IPS-18a (cell line): ENCODE data around the gene TEAD4.

Source experiments
- H3K27ac ChIP-seq: one replicate; pipeline ENCODE4 v1.5.1; 2013; ENCODE audit warnings: low read length
- H3K27me3 ChIP-seq: one replicate; pipeline ENCODE4 v1.6.1; 2013; ENCODE audit warnings: mild to moderate bottlenecking, low read length; ENCODE audit not compliant: control insufficient read depth, insufficient read depth
- H3K36me3 ChIP-seq: one replicate; pipeline ENCODE4 v1.6.1; 2013; ENCODE audit warnings: low read depth, low read length; ENCODE audit not compliant: control insufficient read depth
- H3K4me1 ChIP-seq: one replicate; pipeline ENCODE4 v1.6.1; 2013; ENCODE audit warnings: low read depth, low read length; ENCODE audit not compliant: control insufficient read depth
- H3K4me3 ChIP-seq: one replicate; pipeline ENCODE4 v1.5.1; 2013; ENCODE audit warnings: low read length
- H3K9ac ChIP-seq: one replicate; pipeline ENCODE4 v1.6.1; 2013; ENCODE audit warnings: mild to moderate bottlenecking, low read length, moderate library complexity
- H3K9me3 ChIP-seq: one replicate; pipeline ENCODE4 v1.6.1; 2013; ENCODE audit warnings: low read depth, low read length; ENCODE audit not compliant: control insufficient read depth

TEAD4 gene

DNA sequence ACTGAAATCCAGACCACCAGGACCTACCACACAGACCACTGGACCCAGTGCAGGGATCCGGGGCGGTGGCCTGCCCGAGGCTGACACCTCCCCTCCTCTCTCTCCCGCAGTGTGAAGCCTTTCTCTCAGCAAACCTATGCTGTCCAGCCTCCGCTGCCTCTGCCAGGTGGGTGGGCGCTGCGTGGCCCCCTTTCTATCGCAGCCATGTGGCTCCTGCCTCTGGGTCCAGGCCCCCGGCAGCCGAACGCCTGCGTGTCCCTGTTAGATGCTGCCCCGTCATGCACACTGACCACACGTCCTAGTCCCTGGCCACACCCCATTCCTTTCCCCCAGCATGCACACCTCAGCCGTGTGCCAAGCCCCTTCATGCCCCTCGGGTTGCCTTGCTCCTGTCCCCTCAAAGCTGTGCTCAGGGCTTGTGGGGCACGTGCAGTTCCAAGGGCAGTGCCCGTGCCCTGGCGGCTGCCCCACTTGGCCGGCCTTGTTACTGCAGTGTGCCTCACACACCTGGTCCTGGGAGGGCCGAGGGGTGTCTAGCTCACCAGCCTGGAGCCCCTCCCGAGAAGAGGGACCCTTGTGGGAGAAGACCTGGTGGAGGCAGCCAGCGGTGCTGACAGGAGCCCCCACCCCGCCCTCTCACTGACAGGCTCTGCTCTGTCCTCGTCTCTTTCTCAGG, 59.9 kb downstream of the TEAD4 start:
- Histone ChIP-seq H3K27ac (no peak overlapping the region), H3K9ac (no peak overlapping the region), H3K4me1 (no peaks in the 10 kb centered on the region), H3K9me3 (no peaks in the 10 kb centered on the region), H3K4me3 (no peak overlapping the region), H3K36me3 (peaks cover 48% of the 10 kb centered on the region), H3K27me3 (no peaks in the 10 kb centered on the region)

GRCh38 chr12:3020399-3020798, 61.2 kb downstream of the TEAD4 start:
- no peak overlapping the region for H3K27ac ChIP-seq
- peaks cover 51% of the 10 kb centered on the region for H3K36me3 ChIP-seq
- no peaks in the 10 kb centered on the region for H3K27me3 ChIP-seq
- H3K4me3 ChIP-seq: no peak overlapping the region
- no peaks in the 10 kb centered on the region for H3K9me3 ChIP-seq
- H3K9ac ChIP-seq: no peak overlapping the region
- no peaks in the 10 kb centered on the region for H3K4me1 ChIP-seq

DNA sequence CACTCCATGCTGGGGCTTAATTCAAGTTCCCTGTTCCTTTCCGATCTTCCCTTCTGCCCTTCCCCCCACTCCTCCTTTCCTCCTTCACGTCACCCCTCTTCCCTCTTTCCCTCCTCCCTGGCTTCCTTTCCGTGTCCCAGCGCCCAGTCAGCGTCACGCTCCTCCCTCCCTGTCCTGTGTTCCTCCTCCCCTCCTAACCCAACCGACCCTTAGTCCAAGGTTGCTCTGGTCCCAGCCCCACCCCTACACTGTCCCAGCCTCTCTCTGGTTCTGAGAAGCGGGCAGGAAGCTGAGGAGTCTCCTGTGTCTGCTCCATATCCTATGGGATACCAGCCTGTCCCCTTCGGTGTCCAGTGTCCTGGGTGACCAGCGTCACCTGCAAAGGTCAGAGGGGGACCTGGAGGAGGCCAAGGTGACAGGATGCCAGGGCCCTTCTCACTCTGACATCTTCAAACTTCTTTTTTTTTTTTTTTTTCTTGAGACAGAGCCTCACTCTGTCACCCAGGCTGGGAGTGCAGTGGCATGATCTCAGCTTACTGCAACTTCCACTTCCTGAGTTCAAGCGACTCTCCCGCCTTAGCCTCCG, 61.7 kb downstream of the TEAD4 start:
- Histone ChIP-seq H3K4me1 (no peaks in the 10 kb centered on the region), H3K4me3 (no peak overlapping the region), H3K9me3 (no peaks in the 10 kb centered on the region), H3K9ac (no peak overlapping the region), H3K27ac (no peak overlapping the region), H3K27me3 (no peaks in the 10 kb centered on the region), H3K36me3 (peaks cover 48% of the 10 kb centered on the region)

DNA sequence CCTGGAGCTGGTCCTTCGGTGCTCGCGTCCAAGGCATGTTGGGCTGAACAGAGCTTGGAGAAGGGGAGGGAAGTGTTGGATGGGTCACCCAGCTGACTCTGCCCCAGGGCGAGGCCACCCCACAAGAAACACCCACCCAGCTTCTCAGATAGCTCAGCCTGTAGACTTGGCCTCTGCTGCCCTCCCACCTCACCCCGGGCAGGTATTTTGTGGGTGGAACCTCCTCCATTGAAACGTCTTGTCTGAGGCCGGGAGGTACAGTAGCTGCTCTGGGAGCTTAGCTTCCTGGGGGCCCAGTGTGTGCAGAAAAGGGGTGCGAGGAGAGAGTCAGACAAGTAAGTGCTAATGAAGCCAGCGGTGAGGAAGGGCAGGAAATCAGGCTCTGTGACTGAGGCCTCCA, 63.2 kb downstream of the TEAD4 start:
- Histone ChIP-seq H3K4me1 (no peaks in the 10 kb centered on the region), H3K27me3 (no peaks in the 10 kb centered on the region), H3K27ac (no peak overlapping the region), H3K4me3 (no peak overlapping the region), H3K9ac (no peak overlapping the region), H3K36me3 (peaks cover 47% of the 10 kb centered on the region), H3K9me3 (no peaks in the 10 kb centered on the region)

GRCh38 chr12:3022961-3023360, 63.8 kb downstream of the TEAD4 start:
- Histone ChIP-seq H3K4me3 (no peak overlapping the region), H3K27ac (no peak overlapping the region), H3K4me1 (no peaks in the 10 kb centered on the region), H3K9ac (no peak overlapping the region), H3K27me3 (no peaks in the 10 kb centered on the region), H3K36me3 (peaks cover 49% of the 10 kb centered on the region), H3K9me3 (no peaks in the 10 kb centered on the region)

- H3K36me3 ChIP-seq: peaks cover 37% of the 10 kb centered on the region
- no peaks in the 10 kb centered on the region for H3K4me1 ChIP-seq
- H3K4me3 ChIP-seq: no peak overlapping the region
- H3K27me3 ChIP-seq: no peaks in the 10 kb centered on the region
- no peak overlapping the region for H3K9ac ChIP-seq
- H3K9me3 ChIP-seq: no peaks in the 10 kb centered on the region
- no peak overlapping the region for H3K27ac ChIP-seq
Observed at GRCh38 chr12:3028108-3028507, 68.9 kb downstream of the TEAD4 start.

GRCh38 chr12:3030821-3031429, 71.7 kb downstream of the TEAD4 start:
- peaks cover 4% of the 10 kb centered on the region for H3K4me1 ChIP-seq
- no peaks in the 10 kb centered on the region for H3K9me3 ChIP-seq
- H3K27ac ChIP-seq: no peak overlapping the region
- H3K27me3 ChIP-seq: no peaks in the 10 kb centered on the region
- no peak overlapping the region for H3K4me3 ChIP-seq
- peaks cover 30% of the 10 kb centered on the region for H3K36me3 ChIP-seq
- no peak overlapping the region for H3K9ac ChIP-seq

DNA sequence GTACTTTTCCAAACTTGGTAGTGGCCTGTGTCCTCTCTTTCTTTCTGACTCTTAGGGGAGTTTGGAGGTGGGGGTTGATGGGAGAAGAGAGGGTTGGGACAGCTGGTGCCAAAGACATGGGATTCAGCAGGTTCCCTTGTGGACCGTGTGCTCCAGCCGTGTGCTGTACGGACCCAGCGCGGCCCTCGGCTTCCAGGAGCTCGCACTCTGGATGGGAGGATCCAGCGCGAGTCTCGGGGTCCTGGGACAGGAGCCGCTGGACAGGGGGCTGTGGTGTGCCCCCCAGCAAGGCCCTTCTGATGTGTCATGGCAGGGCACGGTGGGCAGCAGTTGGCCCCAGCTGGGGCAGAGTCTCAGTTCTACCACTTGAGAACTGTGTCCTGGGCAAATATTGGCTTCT, 73.0 kb downstream of the TEAD4 start:
- Histone ChIP-seq H3K36me3 (peaks cover 26% of the 10 kb centered on the region), H3K27me3 (no peaks in the 10 kb centered on the region), H3K9me3 (no peaks in the 10 kb centered on the region), H3K9ac (no peak overlapping the region), H3K4me3 (no peak overlapping the region), H3K27ac (no peak overlapping the region), H3K4me1 (peaks cover 4% of the 10 kb centered on the region)

DNA sequence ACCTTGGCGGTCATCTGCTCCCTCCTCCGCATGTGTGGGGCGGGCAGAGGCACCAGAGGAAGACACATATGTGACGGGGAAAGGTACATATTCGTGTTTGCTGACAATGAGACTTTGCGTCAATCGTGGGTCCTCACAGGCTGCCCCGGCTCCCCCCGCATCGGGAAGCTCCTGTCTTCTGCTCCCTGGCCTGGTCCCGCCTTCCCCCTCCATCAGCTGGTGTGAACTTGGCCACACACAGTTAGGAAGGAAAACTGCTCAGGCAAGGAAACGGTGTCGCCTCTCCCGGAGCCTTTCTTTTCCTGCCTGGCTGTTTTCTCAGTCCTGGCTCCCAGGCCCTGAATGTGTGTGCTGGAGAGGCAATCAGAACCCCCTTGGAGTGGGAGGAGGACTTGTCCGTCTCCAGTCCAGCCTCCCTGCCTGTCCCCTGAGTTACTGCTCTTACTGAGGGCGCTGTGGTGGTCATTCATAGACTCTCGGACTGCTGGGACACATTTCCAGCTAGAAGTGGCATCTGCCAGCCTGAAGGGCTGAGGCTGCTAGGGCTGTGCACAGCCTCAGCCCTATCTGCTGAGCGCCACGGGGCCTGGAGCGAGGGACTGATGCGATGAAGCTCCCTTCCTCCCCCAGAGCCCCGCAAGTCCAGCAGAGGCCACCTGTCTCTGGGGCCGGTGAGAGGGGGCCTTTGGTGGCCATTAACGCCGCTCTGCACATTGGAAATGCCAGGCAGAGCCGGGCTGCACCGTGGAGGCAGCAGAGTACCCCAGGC, 73.8 kb downstream of the TEAD4 start:
- no peaks in the 10 kb centered on the region for H3K9me3 ChIP-seq
- H3K4me3 ChIP-seq: no peak overlapping the region
- peaks cover 28% of the 10 kb centered on the region for H3K36me3 ChIP-seq
- no peak overlapping the region for H3K27ac ChIP-seq
- H3K4me1 ChIP-seq: peaks cover 4% of the 10 kb centered on the region
- no peak overlapping the region for H3K9ac ChIP-seq
- H3K27me3 ChIP-seq: no peaks in the 10 kb centered on the region

DNA sequence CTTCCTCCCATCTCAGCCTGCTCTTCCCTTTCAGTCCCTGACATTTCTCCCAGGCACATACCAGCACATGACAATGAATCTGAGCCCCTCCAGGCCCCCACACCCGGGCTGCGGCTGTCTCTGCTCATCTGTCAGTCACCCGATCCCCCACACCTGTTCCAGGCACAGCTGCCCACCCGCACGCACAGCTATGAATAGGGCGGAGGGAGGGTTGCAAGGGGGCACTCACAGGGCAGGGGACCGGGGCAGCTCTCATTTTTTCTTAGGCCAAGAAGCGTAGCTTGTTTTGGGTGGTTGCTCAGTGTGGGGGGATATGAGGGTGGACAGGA, 74.3 kb downstream of the TEAD4 start:
- no peaks in the 10 kb centered on the region for H3K9me3 ChIP-seq
- peaks cover 30% of the 10 kb centered on the region for H3K36me3 ChIP-seq
- no peak overlapping the region for H3K4me3 ChIP-seq
- H3K4me1 ChIP-seq: peaks cover 4% of the 10 kb centered on the region
- H3K27me3 ChIP-seq: no peaks in the 10 kb centered on the region
- H3K27ac ChIP-seq: no peak overlapping the region
- no peak overlapping the region for H3K9ac ChIP-seq

- peaks cover 35% of the 10 kb centered on the region for H3K36me3 ChIP-seq
- peaks cover 4% of the 10 kb centered on the region for H3K4me1 ChIP-seq
Observed at GRCh38 chr12:3034067-3034750, 75.0 kb downstream of the TEAD4 start.

More at GRCh38 chr12:3034067-3034750, 75.0 kb downstream of the TEAD4 start:
- Histone ChIP-seq H3K27me3 (no peaks in the 10 kb centered on the region), H3K4me3 (no peak overlapping the region), H3K27ac (no peak overlapping the region), H3K9ac (no peak overlapping the region), H3K9me3 (no peaks in the 10 kb centered on the region)
